GM21737 (cell line): ENCODE results near the gene PARD3B.

Experiments
- ATAC-seq: cut with Tn5 transposase; IDR thresholded peaks from one replicate; pipeline ENCODE4 v1.9.1; 2021; ENCODE audit warnings: mild to moderate bottlenecking, moderate library complexity; ENCODE audit not compliant: unreplicated experiment

PARD3B gene

DNA sequence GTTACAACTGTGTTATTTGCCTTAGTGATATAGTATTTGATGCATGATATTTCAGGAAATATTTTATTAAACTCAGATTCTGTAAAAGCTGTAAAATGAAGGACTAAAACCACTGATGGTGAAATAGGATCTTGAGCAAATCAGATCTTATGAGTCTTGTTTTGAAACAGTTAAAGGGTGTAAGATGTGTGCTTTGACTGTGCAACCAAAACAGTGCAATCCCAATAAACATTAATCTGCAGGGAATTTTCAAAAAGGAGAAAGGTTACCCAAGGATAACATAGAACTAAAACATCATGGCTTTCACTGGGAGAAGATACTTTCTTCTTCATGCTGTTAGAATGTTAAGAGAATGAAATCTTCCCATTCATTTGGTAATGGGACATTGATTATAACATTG is 378.7 kb downstream of the PARD3B start:
- ATAC-seq = no peak

DNA sequence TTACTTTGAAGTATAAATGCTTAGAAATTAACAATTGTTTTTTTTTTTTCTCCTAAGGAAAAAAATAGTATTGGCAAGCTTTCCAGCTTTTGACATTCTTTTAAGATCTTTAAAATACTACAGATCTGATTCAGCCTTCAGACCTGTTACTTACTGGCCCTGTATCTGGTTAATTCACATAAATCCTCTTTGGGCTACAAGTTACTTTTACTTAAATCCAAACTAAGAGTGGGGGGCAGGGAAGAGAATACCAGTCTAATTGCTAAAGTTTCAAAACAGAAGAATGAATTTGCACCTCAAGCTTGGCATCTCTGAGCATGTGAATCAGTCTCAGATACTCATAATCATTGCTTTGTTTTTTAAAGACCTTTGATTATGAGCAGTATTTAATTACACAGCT is 386.3 kb downstream of the PARD3B start:
- ATAC-seq = no peak

DNA sequence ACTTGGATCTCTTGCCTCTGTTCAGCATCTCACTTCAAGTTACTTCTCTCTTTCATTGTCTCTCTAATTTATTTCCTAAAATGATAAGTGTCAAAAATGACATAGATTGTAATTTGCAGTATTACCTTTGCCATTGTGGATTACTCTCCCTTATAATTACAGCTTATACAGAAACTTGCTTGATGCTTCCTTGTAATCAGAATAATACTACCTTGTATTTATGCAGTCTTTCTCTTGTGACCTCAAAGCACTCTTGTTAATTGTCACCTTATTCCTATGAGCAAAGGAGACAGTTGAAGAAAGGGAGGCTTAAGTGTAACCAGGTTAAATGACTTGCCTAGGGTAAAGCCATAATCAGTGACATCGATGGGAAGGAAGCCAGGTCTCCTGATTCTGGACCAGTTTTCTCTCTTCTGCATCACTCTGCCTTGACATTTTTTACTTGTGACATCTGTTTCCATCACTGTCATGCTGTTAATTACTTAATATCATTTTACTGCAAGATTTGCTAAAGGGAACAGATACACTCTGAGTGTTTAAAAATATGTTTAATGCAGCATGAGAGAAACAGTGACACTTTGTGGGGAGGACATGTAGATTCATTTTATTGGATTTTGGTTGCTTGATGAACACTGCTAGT is 388.6 kb downstream of the PARD3B start:
- ATAC-seq = no peak

- no peak for ATAC-seq
These were observed 399.7 kb downstream of the PARD3B start for GRCh38 chr2:204944927-204945326.

DNA sequence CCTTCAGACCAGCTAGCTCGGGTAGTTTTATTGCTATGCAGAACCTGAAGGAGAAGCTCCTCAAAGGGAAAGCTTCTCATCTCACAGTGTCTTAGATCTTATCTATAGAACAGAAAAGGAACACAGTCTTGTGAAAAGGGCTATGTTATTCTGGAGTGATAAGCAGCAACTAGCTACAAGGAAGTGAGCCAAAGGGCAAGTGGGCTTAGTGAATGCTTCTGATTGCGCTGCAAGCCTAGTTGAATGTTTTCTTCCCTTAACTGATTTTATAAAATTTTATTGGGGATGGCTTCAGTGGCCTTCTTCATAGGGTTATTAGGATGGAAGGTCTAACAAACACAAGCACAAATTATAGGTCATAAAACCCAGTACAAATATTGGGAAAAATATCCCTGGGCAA is 400.1 kb downstream of the PARD3B start:
- no peak for ATAC-seq

DNA sequence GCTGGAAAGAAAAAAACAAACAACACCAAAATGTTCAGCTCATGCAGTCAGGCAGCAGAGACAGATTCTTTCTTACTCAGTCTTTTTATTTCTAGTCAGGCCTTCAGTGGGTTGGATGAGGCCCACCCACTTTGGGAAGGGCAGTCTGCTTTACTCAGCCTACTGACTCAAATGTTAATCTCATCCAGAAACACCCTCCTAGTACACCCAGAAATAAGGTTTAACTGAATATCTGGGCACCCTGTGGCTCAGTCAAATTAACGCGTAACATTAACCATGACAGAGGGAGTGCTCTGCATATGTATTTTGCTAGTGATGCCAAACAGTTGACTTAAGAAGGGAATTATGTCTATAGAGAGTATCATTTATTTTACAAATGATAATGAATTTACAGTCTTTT is 401.6 kb downstream of the PARD3B start:
- ATAC-seq = no peak

GRCh38 chr2:204947405-204947804 is 402.1 kb downstream of the PARD3B start:
- ATAC-seq = no peak

DNA sequence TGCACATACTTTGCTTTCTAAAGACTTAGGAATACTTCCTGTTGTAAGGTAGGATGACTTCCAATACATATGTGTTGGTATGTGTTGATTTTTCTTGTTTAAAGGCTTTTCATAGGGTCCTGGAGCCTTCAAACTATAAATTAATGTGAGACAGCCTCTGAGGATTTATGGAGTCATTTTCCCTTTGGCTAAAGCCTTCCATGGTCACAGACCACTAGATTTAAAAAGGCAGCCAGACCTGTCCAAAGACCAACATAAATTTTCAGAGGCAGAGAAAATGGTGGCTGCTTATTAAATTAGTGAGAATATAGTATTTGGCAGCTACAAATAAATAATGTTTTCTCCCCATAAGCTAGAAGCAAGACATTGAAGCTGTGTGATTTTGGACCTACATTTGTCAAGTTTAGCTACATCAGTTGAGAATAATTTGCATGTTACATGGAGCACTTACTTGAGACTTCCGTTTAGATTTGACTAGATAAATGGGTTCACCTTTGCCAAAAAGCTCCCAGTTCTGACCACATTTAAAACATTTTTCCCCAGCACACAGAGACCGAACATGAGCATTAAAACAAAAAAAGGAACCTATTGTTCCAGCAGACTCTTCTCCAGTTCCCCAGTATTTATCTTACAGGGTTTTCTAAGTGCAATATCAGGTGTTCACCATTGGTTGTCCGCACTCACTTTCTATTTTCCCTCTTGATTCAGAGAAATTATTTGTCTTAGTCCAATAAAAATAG is 402.9 kb downstream of the PARD3B start:
- no peak for ATAC-seq

GRCh38 chr2:204948822-204949221 is 403.5 kb downstream of the PARD3B start:
- ATAC-seq = no peak

DNA sequence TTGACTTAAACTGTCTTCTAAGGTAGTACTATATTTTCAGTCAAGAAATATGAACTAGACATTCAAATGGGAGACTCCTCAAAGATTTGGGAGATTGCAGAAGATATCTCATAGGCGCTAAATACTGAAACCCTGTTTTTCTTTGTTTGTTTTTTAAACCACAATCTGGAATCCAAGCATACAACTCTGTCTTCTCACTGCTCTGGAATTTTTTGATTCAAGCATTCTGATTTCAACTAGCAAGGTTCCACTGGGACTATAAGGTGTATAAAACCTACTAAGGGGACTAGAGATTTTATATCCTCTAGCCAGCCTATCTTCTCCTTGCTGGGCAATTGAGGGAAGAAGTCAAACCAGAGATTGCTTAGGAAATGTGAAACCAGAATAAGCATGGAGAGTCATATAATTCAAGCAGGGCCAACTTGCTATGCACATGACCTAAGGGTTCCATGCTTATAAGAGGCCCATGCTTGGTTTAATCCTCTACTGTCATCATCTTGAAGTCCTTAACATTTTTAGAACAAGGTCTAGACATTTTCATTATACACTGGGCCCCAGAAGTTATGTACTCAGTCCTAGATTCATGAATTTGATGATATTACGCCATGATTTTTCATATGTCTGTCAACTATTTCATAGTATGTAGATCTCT is 405.5 kb downstream of the PARD3B start:
- no peak for ATAC-seq

- no peak for ATAC-seq
These were observed 413.1 kb downstream of the PARD3B start for GRCh38 chr2:204958371-204958770.

DNA sequence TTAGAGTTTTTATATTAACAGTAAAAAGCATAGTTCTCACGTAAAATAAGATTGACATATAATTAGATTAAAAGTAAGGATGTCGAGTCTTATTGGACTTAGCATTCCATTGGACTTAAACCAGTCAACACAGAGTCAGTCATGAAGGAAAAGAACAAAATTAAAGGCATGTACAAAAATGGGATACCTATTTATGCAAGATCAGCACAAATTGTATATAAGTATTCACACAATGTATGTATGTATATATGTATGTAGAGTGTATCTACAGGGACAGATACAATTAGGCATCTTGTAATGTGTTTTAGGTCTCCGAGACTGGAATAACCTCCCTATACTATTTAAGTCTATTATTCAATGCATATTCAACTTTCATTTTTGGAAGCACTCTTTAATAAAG is 419.1 kb downstream of the PARD3B start:
- no peak for ATAC-seq

DNA sequence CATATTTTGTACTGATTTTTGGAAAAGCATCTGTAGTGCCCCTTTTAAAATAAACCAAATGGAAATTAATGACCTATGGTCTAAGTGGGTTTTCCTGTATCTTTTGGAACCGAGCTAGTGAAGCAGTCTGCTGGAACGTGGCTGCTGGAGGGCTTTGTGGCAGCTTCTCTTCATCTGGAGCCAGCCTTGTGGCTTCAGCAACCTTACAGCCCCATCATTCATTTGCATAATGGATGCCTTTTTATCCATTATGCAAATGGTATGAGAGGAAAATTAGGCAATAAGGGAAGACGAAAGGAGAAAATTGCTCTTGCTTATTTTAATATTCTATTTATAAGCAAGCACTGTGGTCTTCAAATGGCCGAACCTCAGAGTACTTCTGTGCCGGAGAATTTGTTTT is 421.0 kb downstream of the PARD3B start:
- ATAC-seq = no peak

DNA sequence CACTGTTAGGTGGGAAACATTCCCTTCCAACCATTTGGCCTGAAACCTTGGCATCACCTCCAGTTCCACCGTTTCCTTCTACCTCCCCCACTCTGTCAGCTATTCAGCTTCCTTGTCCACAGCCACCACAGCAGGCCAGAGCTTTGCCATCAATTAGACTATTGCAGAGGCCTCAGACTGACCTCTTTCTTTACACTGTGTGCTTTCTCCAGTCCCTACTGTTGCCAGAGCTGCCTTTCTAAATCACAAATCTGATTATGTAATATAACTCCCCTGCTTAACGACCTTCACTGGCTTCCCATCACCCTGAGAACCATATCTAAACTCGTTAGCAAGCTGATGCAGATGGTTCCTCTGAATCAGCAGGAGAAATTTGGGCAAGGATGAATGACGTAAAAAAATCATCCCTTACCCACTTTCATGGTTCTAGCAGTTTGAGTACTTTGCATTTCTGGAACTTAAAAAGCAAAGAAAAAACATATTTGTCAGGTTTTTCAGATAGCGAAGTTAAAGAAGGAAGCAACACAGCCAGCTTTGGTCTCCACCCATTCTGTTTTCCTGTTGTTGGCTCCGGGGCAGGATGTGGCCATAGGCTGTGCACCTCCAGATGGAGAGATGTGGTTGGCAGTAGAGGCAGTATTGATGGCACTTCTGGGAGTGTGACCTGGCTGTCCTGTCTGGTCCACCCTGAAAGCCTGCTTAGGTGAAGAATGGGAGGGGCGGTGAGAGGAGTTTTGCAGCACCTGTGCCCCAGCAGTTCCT is 422.1 kb downstream of the PARD3B start:
- no peak for ATAC-seq

GRCh38 chr2:204971206-204971907 is 426.1 kb downstream of the PARD3B start:
- ATAC-seq = no peak

DNA sequence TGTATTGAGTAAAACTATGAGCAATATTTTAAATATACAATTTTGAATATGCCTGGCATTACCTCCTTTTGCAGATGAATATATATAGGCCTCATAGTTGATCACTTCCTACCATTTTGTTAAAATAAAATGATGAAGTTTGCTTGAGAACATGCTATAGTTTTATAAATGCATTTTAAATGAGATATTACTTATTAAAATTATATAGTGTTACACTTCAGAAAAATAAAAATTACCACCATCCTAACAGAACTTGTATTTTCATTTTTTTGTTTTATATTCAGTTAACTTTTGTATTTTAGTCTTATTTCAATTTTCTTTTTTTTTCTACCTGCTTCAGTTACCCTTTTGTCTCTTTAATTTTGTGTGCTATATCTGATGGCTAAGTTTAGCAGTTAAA is 426.9 kb downstream of the PARD3B start:
- ATAC-seq = no peak

DNA sequence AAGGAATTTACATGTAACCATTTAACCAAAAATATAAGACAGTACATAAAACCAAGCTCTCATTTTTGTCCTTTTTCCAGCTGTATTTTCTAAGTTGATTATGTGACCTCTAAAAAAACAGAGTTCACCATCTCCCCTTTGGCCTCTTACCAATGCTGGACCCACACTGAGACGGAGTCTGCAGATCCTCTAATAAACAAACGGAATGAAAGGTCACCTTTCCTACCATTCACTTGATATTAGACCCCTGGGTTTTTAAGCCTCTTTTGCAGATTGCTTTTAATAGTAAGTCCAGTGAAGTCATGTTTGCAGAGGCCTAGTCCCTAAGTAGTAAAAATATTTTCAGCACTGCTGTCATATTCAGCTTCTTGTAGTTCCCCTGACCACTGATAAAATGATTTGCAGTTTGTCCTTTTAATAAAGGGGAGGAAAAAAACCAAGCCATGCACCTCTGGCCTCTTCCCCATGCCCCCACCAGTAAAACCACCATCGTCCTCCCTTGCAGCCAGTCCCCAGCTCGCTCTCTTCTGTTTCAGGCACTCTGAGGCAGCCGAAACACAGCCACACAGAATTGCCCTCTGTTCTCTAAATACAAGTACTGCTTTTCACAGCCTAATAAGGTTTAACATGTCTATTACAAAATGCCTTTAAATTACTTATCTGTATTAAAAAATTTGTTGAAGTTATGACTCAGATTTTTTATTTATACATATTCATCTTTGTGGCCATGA is 427.5 kb downstream of the PARD3B start:
- no peak for ATAC-seq

- ATAC-seq = no peak
These were observed 428.3 kb downstream of the PARD3B start for GRCh38 chr2:204973616-204974015.

DNA sequence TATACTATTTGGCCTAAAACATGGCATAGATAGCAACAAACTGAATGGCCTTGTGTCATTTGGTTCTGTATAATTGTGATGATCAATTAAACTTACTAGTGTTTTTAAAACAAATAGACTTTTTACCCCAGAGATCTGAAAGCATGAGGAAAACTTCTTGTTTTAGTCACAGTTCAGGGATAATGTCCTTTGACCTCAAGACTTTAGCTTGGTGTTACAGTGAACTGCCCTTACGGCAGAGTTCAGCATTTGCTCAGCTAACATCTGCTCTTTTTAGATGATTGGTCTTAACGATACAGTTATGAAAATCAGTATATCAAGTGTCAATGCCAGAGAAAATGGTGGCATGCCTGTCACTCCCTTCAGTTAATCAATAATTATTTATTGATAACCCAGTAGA is 429.2 kb downstream of the PARD3B start:
- ATAC-seq = no peak

DNA sequence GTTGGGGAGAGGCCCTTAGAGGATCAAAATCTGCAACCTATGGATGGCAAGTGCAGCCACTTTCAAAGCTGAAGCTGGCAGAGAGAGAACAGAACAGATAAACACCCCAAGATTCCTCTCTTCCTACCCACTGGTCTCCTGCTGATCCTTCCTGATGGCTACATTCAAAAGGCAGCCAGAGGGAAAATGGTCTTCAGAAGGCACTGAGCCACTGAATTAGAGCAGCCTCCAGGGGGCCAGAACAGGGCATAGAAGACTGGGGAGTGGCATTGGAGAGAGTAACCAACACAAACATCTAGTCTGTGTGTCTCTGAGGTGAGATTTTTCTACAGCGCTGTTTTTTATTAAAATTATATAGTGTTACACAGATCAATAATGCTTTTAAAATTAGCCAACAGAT is 432.6 kb downstream of the PARD3B start:
- ATAC-seq = no peak
